Peyer's patch (tissue), 4 donors: ENCODE data around the gene IL1RAPL1. TPM values are rescaled to one million over a fixed set of nuclear protein-coding genes. Genes with fewer than 3 reads are reported as not detected.
"Not testable (repeated sequence)": the region's sequence is repeated elsewhere in the genome, so short reads cannot be mapped to it uniquely, and the experiment has no call there.

Experiments used
- DNase-seq, 3 donors: peaks; one replicate each; pipeline ENCODE4 v3.0.0-alpha.2; 2017 to 2019
- H3K27ac ChIP-seq, 4 donors: fragments of 200-600 bp; sonication (generic); one replicate each; pipeline ENCODE4 v1.5.1; 2016 to 2019
- H3K27me3 ChIP-seq, 2 donors: fragments of 200-600 bp; sonication (generic); one replicate each; pipeline ENCODE4 v1.5.1; 2019
- H3K36me3 ChIP-seq, 3 donors: fragments of 200-600 bp; sonication (generic); one replicate each; pipeline ENCODE4 v1.5.1; 2016 to 2019
- H3K4me1 ChIP-seq, 4 donors: fragments of 200-600 bp; sonication (generic); one replicate each; pipeline ENCODE4 v1.5.1; 2016 to 2019
- H3K4me3 ChIP-seq, 4 donors: fragments of 200-600 bp; sonication (generic); 1 replicate in 3 of 4; 2 replicates in 1 of 4; pipeline ENCODE4 v1.5.1; 2016 to 2019; ENCODE audit warnings: mild to moderate bottlenecking in 1 of 4
- H3K9me3 ChIP-seq, 4 donors: fragments of 200-600 bp; sonication (generic); one replicate each; pipeline ENCODE4 v1.5.1; 2016 to 2019; ENCODE audit warnings: mild to moderate bottlenecking in 1 of 4
- CTCF ChIP-seq, 6 experiments: fragments of 450-650 bp in 4 of 6; fragments of 200-600 bp in 2 of 6; sonication (generic) in 1 of 6; IDR thresholded peaks; one replicate each; pipeline ENCODE4 v1.5.1; 2017 to 2019; ENCODE audit warnings: antibody characterized with exemption in 6 of 6, mild to moderate bottlenecking in 3 of 6, moderate library complexity in 1 of 6
- POLR2A ChIP-seq, 2 donors: fragments of 450-650 bp; IDR thresholded peaks; one replicate each; pipeline ENCODE4 v1.5.1; 2017; ENCODE audit warnings: antibody characterized with exemption in 2 of 2, mild to moderate bottlenecking in 2 of 2, moderate library complexity in 2 of 2
- total RNA-seq, 4 donors: library from RNA; depleted of rRNA; stranded (reverse); fragments of >200 nt; gene quantifications; one replicate each; pipeline ENCODE4 v1.1.0, GENCODE V29; 2016

IL1RAPL1 gene
- total RNA-seq, 4 donors from 2014 or later: not detected

- Histone ChIP-seq H3K9me3 (no peaks in the 10 kb centered on the region), H3K36me3 (no peaks in the 10 kb centered on the region), H3K4me3 (no peak overlapping the region), H3K4me1 (no peaks in the 10 kb centered on the region), H3K27ac (no peak overlapping the region), H3K27me3 (no peaks in the 10 kb centered on the region)
- TF ChIP-seq CTCF (IDR thresholded peaks at IDR 0.05): no peak
- TF ChIP-seq POLR2A (IDR thresholded peaks at IDR 0.05): no peak
- no peak for DNase-seq
Observed at GRCh38 chrX:29083823-29084222, 496.6 kb downstream of the IL1RAPL1 start.

GRCh38 chrX:29090811-29091210 lies 503.6 kb downstream of the IL1RAPL1 start:
- no peaks in the 10 kb centered on the region for H3K4me1 ChIP-seq
- no peak overlapping the region for H3K4me3 ChIP-seq
- H3K9me3 ChIP-seq: no peaks in the 10 kb centered on the region
- no peaks in the 10 kb centered on the region for H3K27me3 ChIP-seq
- no peak overlapping the region for H3K27ac ChIP-seq
- no peaks in the 10 kb centered on the region for H3K36me3 ChIP-seq
- TF ChIP-seq POLR2A (IDR thresholded peaks at IDR 0.05) (no peak), CTCF (IDR thresholded peaks at IDR 0.05) (peak in 1 of 6 experiments; percentile 6)
- no peak for DNase-seq

GRCh38 chrX:29107231-29107630 lies 520.0 kb downstream of the IL1RAPL1 start:
- no peak for TF ChIP-seq CTCF (IDR thresholded peaks at IDR 0.05)
- TF ChIP-seq POLR2A (IDR thresholded peaks at IDR 0.05): no peak
- Histone ChIP-seq H3K4me3 (no peak overlapping the region), H3K27me3 (no peaks in the 10 kb centered on the region), H3K27ac (no peak overlapping the region), H3K36me3 (no peaks in the 10 kb centered on the region), H3K4me1 (no peaks in the 10 kb centered on the region), H3K9me3 (no peaks in the 10 kb centered on the region)
- DNase-seq: no peak

GRCh38 chrX:29110041-29110440 lies 522.8 kb downstream of the IL1RAPL1 start:
- H3K4me3 ChIP-seq: no peak overlapping the region
- no peak for DNase-seq
- H3K27ac ChIP-seq: no peak overlapping the region
- TF ChIP-seq CTCF (IDR thresholded peaks at IDR 0.05) (no peak), POLR2A (IDR thresholded peaks at IDR 0.05) (no peak)
- H3K4me1 ChIP-seq: no peaks in the 10 kb centered on the region
- no peaks in the 10 kb centered on the region for H3K9me3 ChIP-seq
- no peaks in the 10 kb centered on the region for H3K36me3 ChIP-seq
- H3K27me3 ChIP-seq: no peaks in the 10 kb centered on the region

GRCh38 chrX:29113221-29113620 lies 526.0 kb downstream of the IL1RAPL1 start:
- TF ChIP-seq POLR2A (IDR thresholded peaks at IDR 0.05): no peak
- TF ChIP-seq CTCF (IDR thresholded peaks at IDR 0.05): no peak
- Histone ChIP-seq H3K9me3 (no peaks in the 10 kb centered on the region), H3K4me1 (no peaks in the 10 kb centered on the region), H3K27ac (no peak overlapping the region), H3K4me3 (no peak overlapping the region), H3K36me3 (no peaks in the 10 kb centered on the region), H3K27me3 (no peaks in the 10 kb centered on the region)
- DNase-seq: no peak

- H3K27me3 ChIP-seq, H3K4me1 ChIP-seq, H3K36me3 ChIP-seq, H3K27ac ChIP-seq, H3K9me3 ChIP-seq, DNase-seq, H3K4me3 ChIP-seq: not testable (repeated sequence)
Observed at GRCh38 chrX:29122817-29123216, 535.6 kb downstream of the IL1RAPL1 start.
